ENCODE measurements around the gene CH25H. TPM values are rescaled to one million over a fixed set of nuclear protein-coding genes. Genes with fewer than 3 reads are reported as not detected.

CH25H gene
- total RNA-seq, 1 experiment from 2014 or later = not detected

DNA sequence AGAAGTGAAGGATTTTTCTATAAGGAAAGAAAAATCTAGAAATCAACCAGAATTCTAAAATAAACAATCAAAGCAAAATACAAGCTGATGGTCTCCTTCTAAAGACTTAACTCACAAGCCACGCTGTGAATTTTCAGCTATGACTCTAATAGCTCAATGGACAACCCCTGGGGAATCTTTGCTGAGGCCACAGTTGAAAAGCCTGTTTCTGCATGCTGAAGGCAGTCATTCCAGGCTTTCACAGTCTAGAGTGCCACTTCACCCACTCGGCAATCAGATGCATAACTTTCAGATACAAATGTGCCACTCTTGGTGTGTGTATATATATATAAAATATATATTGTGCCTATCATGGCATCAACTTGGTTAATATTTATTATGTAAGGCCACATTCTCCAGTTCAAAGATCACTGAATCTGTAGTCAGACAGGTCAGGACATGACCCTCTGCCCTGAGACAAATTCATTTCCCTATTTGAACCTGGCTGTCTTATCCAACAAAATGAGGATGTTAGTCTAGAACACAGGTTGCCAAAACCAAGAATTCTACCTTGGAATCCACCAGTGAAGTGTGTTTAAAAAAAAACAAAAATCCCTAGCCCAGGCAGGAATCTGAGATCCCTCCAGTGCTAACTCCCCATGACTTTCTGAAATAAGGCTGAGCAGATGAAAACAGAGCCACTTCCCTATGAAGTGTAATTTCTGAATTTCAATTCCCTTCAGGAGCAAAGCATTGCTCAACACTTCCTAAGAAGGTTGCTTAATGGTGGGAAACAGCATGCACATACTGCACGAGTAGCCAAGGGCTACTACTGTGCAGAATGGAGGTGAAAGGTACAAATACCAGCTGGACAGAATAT, 34.6 kb upstream of the CH25H start:
- intact Hi-C loops (cut with micrococcal nuclease) = no loop called here
- H3K4me3 ChIP-seq (ENCODE audit: low read length) = no peak overlapping the region
- H3K27me3 ChIP-seq (ENCODE audit: low read length) = no peaks in the 10 kb centered on the region
- no peaks in the 10 kb centered on the region for H3K9me2 ChIP-seq (replicated peaks; ENCODE audit: low read length)
- H3K27ac ChIP-seq (ENCODE audit: low read length) = no peak overlapping the region
- no peaks in the 10 kb centered on the region for H3F3A ChIP-seq (ENCODE audit: low read length, unreplicated experiment)
- H3K9me3 ChIP-seq (ENCODE audit: low read length) = no peaks in the 10 kb centered on the region
- CTCF ChIA-PET = no interaction called here
- POLR2A ChIA-PET (ENCODE audit: unreplicated experiment) = no interaction called here
- peaks cover 13% of the 10 kb centered on the region; the same call in 1 of the 2 replicates for H3K36me3 ChIP-seq (ENCODE audit: low read depth, low read length)
- no peak overlapping the region for H2AFZ ChIP-seq (ENCODE audit: low read length)
- H3K4me1 ChIP-seq (ENCODE audit: insufficient read depth, low read length) = no peaks in the 10 kb centered on the region
- H4K20me1 ChIP-seq (ENCODE audit: low read length) = no peaks in the 10 kb centered on the region
- DNase-seq (no peak), ATAC-seq (no peak)
- no peaks in the 10 kb centered on the region for H3K79me2 ChIP-seq (ENCODE audit: low read length)
- H3K9ac ChIP-seq (ENCODE audit: low read length) = no peak overlapping the region
- no peak overlapping the region for H3K4me2 ChIP-seq (ENCODE audit: low read length)
- no peak for TF ChIP-seq EZH2 (IDR thresholded peaks at IDR 0.05; ENCODE audit: low read length, unreplicated experiment)
- TF ChIP-seq, protein P1, sequence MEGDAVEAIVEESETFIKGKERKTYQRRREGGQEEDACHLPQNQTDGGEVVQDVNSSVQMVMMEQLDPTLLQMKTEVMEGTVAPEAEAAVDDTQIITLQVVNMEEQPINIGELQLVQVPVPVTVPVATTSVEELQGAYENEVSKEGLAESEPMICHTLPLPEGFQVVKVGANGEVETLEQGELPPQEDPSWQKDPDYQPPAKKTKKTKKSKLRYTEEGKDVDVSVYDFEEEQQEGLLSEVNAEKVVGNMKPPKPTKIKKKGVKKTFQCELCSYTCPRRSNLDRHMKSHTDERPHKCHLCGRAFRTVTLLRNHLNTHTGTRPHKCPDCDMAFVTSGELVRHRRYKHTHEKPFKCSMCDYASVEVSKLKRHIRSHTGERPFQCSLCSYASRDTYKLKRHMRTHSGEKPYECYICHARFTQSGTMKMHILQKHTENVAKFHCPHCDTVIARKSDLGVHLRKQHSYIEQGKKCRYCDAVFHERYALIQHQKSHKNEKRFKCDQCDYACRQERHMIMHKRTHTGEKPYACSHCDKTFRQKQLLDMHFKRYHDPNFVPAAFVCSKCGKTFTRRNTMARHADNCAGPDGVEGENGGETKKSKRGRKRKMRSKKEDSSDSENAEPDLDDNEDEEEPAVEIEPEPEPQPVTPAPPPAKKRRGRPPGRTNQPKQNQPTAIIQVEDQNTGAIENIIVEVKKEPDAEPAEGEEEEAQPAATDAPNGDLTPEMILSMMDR (conservative IDR thresholded peaks at IDR 0.05; ENCODE audit: low read depth, low read length) = no peak
- no TSS peak for BruUV-seq (replicated peaks)

DNA sequence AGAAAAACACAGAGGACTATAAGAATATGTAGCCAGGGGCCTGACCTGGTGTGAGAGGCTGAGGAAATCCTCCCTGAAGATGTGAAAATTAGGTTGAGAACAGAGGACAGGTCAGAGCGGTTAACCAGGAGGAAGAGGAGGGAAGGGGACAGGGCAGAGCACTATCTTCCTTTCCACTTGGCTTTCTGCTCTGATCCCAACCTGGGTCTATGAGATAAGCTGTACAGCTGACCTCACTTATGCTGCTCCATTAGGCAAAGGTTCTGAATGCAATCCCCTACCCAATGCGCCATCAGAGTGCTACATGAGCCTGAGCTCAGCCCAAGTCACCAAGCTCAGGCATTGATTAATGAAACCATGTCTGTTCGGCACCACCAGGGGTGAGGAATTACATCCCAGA, 33.9 kb upstream of the CH25H start:
- no peak overlapping the region for H3K4me2 ChIP-seq (ENCODE audit: low read length)
- H3K9me2 ChIP-seq (replicated peaks; ENCODE audit: low read length) = no peaks in the 10 kb centered on the region
- no peaks in the 10 kb centered on the region for H3F3A ChIP-seq (ENCODE audit: low read length, unreplicated experiment)
- H3K4me3 ChIP-seq (ENCODE audit: low read length) = no peak overlapping the region
- H3K36me3 ChIP-seq (ENCODE audit: low read depth, low read length) = peaks cover 13% of the 10 kb centered on the region; the same call in 1 of the 2 replicates
- no peaks in the 10 kb centered on the region for H3K79me2 ChIP-seq (ENCODE audit: low read length)
- intact Hi-C loops (cut with micrococcal nuclease) = no loop called here
- H3K27me3 ChIP-seq (ENCODE audit: low read length) = no peaks in the 10 kb centered on the region
- no peak overlapping the region for H3K27ac ChIP-seq (ENCODE audit: low read length)
- no peaks in the 10 kb centered on the region for H4K20me1 ChIP-seq (ENCODE audit: low read length)
- TF ChIP-seq EZH2phosphoT487 (IDR thresholded peaks at IDR 0.05; ENCODE audit: borderline replicate concordance, low read length) = no peak
- TF ChIP-seq EZH2 (IDR thresholded peaks at IDR 0.05; ENCODE audit: low read length, unreplicated experiment) = no peak
- TF ChIP-seq, protein P1 (conservative IDR thresholded peaks at IDR 0.05; ENCODE audit: low read depth, low read length) = no peak
- H3K9me3 ChIP-seq (ENCODE audit: low read length) = no peaks in the 10 kb centered on the region
- no peaks in the 10 kb centered on the region for H3K4me1 ChIP-seq (ENCODE audit: insufficient read depth, low read length)
- ATAC-seq (no peak), DNase-seq (no peak)
- POLR2A ChIA-PET (ENCODE audit: unreplicated experiment) = no interaction called here
- H3K9ac ChIP-seq (ENCODE audit: low read length) = no peak overlapping the region
- CTCF ChIA-PET = no interaction called here
- BruUV-seq (replicated peaks) = no TSS peak
- H2AFZ ChIP-seq (ENCODE audit: low read length) = no peak overlapping the region

DNA sequence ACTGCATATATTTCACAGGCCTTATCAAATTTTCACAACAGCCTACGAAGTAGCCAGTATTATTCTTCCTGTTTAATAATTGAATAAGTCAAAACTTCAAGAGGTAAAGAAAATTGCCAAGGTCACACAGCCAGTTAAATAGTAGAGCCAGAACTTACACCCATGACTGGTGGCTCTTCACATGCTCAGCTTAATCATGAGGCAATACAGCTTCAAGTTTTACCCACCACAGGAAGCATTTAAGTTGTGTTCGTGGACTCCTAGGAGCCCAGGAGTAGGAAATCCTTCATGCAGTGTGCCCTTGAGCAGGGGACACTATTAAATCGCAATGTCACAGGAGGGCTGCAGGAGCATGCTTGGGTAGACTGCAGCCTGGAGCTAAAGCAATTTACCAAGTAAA, 33.4 kb upstream of the CH25H start:
- Histone ChIP-seq H3K36me3 (ENCODE audit: low read depth, low read length) (peaks cover 13% of the 10 kb centered on the region; the same call in 1 of the 2 replicates), H3K27ac (ENCODE audit: low read length) (no peak overlapping the region), H3F3A (ENCODE audit: low read length, unreplicated experiment) (no peaks in the 10 kb centered on the region), H3K79me2 (ENCODE audit: low read length) (no peaks in the 10 kb centered on the region), H2AFZ (ENCODE audit: low read length) (no peak overlapping the region), H3K9me2 (replicated peaks; ENCODE audit: low read length) (no peaks in the 10 kb centered on the region), H3K4me1 (ENCODE audit: insufficient read depth, low read length) (no peaks in the 10 kb centered on the region), H3K4me2 (ENCODE audit: low read length) (no peak overlapping the region), H3K4me3 (ENCODE audit: low read length) (no peak overlapping the region), H4K20me1 (ENCODE audit: low read length) (no peaks in the 10 kb centered on the region), H3K27me3 (ENCODE audit: low read length) (no peaks in the 10 kb centered on the region), H3K9me3 (ENCODE audit: low read length) (no peaks in the 10 kb centered on the region), H3K9ac (ENCODE audit: low read length) (no peak overlapping the region)
- CTCF ChIA-PET = no interaction called here
- BruUV-seq (replicated peaks) = no TSS peak
- ATAC-seq (no peak), DNase-seq (no peak)
- TF ChIP-seq, protein P1 (conservative IDR thresholded peaks at IDR 0.05; ENCODE audit: low read depth, low read length) = no peak
- TF ChIP-seq EZH2 (IDR thresholded peaks at IDR 0.05; ENCODE audit: low read length, unreplicated experiment) (no peak), EZH2phosphoT487 (IDR thresholded peaks at IDR 0.05; ENCODE audit: borderline replicate concordance, low read length) (no peak)
- intact Hi-C loops (cut with micrococcal nuclease) = no loop called here
- POLR2A ChIA-PET (ENCODE audit: unreplicated experiment) = no interaction called here
